OCI-LY1 (cell line): Measurements from ENCODE around the gene FAM168A.
A peak's percentile ranks its signal among the peaks of the same experiment; 100 is the strongest.

Source experiments
- CTCF ChIP-seq: fragments of 200-600 bp; sonication (generic), shearing (Covaris generic); IDR thresholded peaks from 2 replicates; pipeline ENCODE4 v1.5.1; 2017; ENCODE audit warnings: mild to moderate bottlenecking, antibody characterized with exemption, low read length, moderate library complexity, mixed read lengths
- EZH2 ChIP-seq: fragments of 200-600 bp; sonication (generic), shearing (Covaris generic); IDR thresholded peaks from 2 replicates; pipeline ENCODE4 v1.8.0; 2017; ENCODE audit warnings: borderline replicate concordance, mixed run types, mild to moderate bottlenecking, antibody characterized with exemption, low read length, moderate library complexity, mixed read lengths

- TF ChIP-seq CTCF (peak; percentile 35; the same call in 1 of the 2 replicates), EZH2 (no peak)
Observed at GRCh38 chr11:73372375-73372993, 225.4 kb downstream of the FAM168A start.
